OCI-LY7 (cell line): ENCODE results near the gene LYPLAL1.

Experiments
- EZH2phosphoT487 ChIP-seq: fragments of 200-600 bp; sonication (generic); IDR thresholded peaks from 2 replicates; pipeline ENCODE4 v1.6.1; 2018; ENCODE audit warnings: low read depth, borderline replicate concordance, mild to moderate bottlenecking, mixed run types, antibody characterized with exemption, low read length, moderate library complexity, mixed read lengths
- TF ChIP-seq, protein P1 (sequence below): fragments of 200-600 bp; sonication (generic); conservative IDR thresholded peaks from 2 replicates; pipeline ENCODE4 v1.5.1; 2014; ENCODE audit warnings: mild to moderate bottlenecking, antibody characterized with exemption, low read length, moderate library complexity, mixed read lengths

DNA sequence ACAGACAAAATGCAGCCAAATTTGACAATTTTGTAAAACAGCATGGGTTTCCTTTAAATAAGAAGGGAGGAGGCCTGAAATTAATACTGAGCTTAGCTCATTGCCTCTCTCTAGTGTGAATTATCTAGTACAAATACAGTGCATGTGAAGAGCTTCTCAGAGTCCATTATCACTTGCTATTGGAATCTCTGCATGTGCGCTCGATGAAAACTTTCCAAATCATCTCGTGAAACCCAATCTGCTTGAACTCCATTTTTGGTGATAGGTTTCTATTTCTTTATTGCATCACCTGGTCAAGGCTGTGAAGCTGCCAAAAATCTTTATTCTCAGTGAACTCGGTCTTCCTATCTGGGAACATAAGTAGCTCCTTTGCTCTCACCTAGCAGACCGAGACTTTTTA is 49.5 kb upstream of the LYPLAL1 start:
- TF ChIP-seq, protein P1, sequence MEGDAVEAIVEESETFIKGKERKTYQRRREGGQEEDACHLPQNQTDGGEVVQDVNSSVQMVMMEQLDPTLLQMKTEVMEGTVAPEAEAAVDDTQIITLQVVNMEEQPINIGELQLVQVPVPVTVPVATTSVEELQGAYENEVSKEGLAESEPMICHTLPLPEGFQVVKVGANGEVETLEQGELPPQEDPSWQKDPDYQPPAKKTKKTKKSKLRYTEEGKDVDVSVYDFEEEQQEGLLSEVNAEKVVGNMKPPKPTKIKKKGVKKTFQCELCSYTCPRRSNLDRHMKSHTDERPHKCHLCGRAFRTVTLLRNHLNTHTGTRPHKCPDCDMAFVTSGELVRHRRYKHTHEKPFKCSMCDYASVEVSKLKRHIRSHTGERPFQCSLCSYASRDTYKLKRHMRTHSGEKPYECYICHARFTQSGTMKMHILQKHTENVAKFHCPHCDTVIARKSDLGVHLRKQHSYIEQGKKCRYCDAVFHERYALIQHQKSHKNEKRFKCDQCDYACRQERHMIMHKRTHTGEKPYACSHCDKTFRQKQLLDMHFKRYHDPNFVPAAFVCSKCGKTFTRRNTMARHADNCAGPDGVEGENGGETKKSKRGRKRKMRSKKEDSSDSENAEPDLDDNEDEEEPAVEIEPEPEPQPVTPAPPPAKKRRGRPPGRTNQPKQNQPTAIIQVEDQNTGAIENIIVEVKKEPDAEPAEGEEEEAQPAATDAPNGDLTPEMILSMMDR, result no peak
- TF ChIP-seq EZH2phosphoT487, result no peak
